ENCODE results near the gene BAG2.

Gene BAG2

DNA sequence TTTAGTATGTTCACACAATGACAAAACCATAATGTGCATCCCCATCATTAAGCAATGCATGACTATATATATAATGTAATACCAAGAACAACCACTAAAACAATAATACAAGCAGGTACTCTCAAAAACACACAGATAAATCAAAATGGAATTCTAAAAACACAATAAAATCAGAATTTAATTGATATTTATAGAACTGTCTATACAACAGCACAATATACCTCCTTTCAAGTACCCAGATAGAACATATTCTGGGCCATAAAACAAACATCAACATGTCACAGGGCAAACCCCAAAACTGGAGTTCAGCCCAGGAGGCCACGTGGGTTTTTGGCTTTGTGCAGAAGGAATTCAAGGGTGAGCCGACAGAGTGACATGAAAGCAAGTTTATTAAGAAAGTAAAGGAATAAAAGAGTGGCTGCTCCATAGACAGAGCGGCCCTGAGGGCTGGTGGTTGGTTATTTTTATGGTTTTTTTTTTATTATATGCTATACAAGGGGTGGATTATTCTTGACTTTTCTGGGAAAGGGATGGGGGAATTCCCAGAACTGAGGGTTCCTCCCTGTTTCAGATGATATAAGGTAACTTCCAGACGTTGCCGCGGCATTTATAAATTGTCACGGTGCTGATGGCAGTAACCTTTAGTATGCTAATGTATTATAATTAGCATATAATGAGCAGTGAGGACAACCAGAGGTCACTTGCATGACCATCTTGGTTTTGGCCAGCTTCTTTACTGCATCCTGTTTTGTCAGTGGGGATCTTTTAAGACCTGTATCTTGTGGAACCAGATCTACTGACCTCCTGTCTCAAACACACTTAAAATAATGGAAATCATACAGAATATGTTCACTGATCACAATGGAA, 44.3 kb downstream of the BAG2 start:
- in situ Hi-C loops (cut with MboI; ENCODE audit: low pct_unique_long_range_greater_than_20kb, low sequenced_read_pairs), result no loop called here
- DNase-seq, result no peak

- in situ Hi-C loops (cut with MboI; ENCODE audit: low pct_unique_long_range_greater_than_20kb, low sequenced_read_pairs), result no loop called here
- DNase-seq, result no peak
Measured at GRCh38 chr6:57217270-57217669, 45.1 kb downstream of the BAG2 start.

GRCh38 chr6:57220083-57220703, 48.1 kb downstream of the BAG2 start:
- in situ Hi-C loops (cut with MboI; ENCODE audit: low pct_unique_long_range_greater_than_20kb, low sequenced_read_pairs), result no loop called here
- DNase-seq, result no peak

DNA sequence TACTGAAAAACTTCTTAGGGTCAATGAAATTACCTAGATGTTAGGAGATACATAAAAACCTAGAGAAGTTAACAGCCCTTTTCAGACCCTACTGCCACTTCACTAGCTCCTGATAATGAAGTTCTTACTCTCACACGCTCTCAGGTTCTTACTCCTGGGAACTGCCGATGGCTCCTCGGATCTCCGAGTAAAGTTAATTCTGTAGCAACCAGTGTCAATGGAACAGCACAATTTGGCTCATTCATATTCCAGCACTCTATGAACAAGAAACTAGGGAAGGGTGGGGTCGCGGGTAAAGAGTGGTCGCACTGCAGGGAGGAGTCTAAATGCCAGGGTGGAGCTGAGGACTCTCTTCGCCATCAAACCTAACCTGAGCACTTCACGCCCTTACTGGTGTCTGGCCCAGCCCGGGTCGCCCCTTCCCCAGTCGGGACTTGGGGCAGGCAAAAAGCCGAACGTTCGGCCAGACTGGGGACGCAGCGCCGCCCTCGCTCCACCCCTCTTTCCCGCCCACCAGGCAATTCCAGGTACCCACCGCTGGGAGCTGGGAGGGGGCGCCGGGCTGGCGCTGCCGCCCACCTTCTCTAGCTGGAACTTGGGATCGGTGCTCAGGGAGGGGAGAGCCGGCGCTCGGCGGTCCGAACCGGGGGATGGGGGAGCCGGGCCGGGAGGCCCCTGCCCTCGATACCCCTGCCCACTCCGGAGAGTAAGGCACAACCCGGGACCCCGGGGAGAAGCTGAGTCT, 49.2 kb downstream of the BAG2 start:
- in situ Hi-C loops (cut with MboI; ENCODE audit: low pct_unique_long_range_greater_than_20kb, low sequenced_read_pairs), result no loop called here
- DNase-seq, result peak; percentile 81

- in situ Hi-C loops (cut with MboI; ENCODE audit: low pct_unique_long_range_greater_than_20kb, low sequenced_read_pairs), result no loop called here
- peak; percentile 91 for DNase-seq
Measured at GRCh38 chr6:57221936-57222742, 50.0 kb downstream of the BAG2 start, which contains the start of gene RAB23. TSS of gene RAB23 (minus strand) at chr6:57222307. CDS start at chr6:57210380, 11,927 bp downstream.

GRCh38 chr6:57222743-57223077, 50.6 kb downstream of the BAG2 start:
- in situ Hi-C loops (cut with MboI; ENCODE audit: low pct_unique_long_range_greater_than_20kb, low sequenced_read_pairs), result no loop called here
- no peak for DNase-seq

- in situ Hi-C loops (cut with MboI; ENCODE audit: low pct_unique_long_range_greater_than_20kb, low sequenced_read_pairs), result no loop called here
- peak; percentile 18 for DNase-seq
Measured at GRCh38 chr6:57224769-57225515, 52.8 kb downstream of the BAG2 start.

- in situ Hi-C loops (cut with MboI; ENCODE audit: low pct_unique_long_range_greater_than_20kb, low sequenced_read_pairs), result no loop called here
- DNase-seq, result no peak
Measured at GRCh38 chr6:57226221-57226620, 54.1 kb downstream of the BAG2 start.

Measured in KBM-7 (cell line).